ENCODE data around the gene MAD1L1. TPM values are rescaled to one million over a fixed set of nuclear protein-coding genes. Genes with fewer than 3 reads are reported as not detected.
A peak's percentile ranks its signal among the peaks of the same experiment; 100 is the strongest.

The MAD1L1 gene
- total RNA-seq, 1 donor from 2014 or later: 32.2 TPM

- no peak for DNase-seq (ENCODE audit: low spot score)
These were observed 10.0 kb upstream of the MAD1L1 start for GRCh38 chr7:2242541-2243429.

- DNase-seq (ENCODE audit: low spot score): peak; percentile 95
These were observed 9.1 kb upstream of the MAD1L1 start, which contains the start of the genes MRM2 and NUDT1 for GRCh38 chr7:2241580-2242540. MRM2 (minus strand) TSS chr7:2242205; CDS start chr7:2242169, 36 bp downstream. NUDT1 (plus strand) TSS chr7:2242226; CDS start chr7:2244575, 2,349 bp downstream.

- no peak for DNase-seq (ENCODE audit: low spot score)
These were observed 6.5 kb upstream of the MAD1L1 start for GRCh38 chr7:2239242-2239641.

GRCh38 chr7:2237109-2237602 lies 4.4 kb upstream of the MAD1L1 start:
- no peak for DNase-seq (ENCODE audit: low spot score)

GRCh38 chr7:2233926-2234325 lies 1.2 kb upstream of the MAD1L1 start:
- DNase-seq (ENCODE audit: low spot score): no peak

GRCh38 chr7:2231992-2232765 lies 566 bp downstream of the MAD1L1 start:
- DNase-seq (ENCODE audit: low spot score): no peak

- DNase-seq (ENCODE audit: low spot score): no peak
These were observed 1.9 kb downstream of the MAD1L1 start for GRCh38 chr7:2230882-2231281.

GRCh38 chr7:2230226-2230625 lies 2.5 kb downstream of the MAD1L1 start:
- DNase-seq (ENCODE audit: low spot score): no peak

- DNase-seq (ENCODE audit: low spot score): no peak
These were observed 3.3 kb downstream of the MAD1L1 start for GRCh38 chr7:2229467-2229866.

GRCh38 chr7:2228921-2229320 lies 3.8 kb downstream of the MAD1L1 start:
- no peak for DNase-seq (ENCODE audit: low spot score)

- no peak for DNase-seq (ENCODE audit: low spot score)
These were observed 5.0 kb downstream of the MAD1L1 start for GRCh38 chr7:2227699-2228098.

GRCh38 chr7:2225830-2226229 lies 6.9 kb downstream of the MAD1L1 start:
- no peak for DNase-seq (ENCODE audit: low spot score)

GRCh38 chr7:2225336-2225735 lies 7.4 kb downstream of the MAD1L1 start:
- DNase-seq (ENCODE audit: low spot score): no peak

- DNase-seq (ENCODE audit: low spot score): no peak
These were observed 7.8 kb downstream of the MAD1L1 start for GRCh38 chr7:2224934-2225333.

- no peak for DNase-seq (ENCODE audit: low spot score)
These were observed 8.2 kb downstream of the MAD1L1 start for GRCh38 chr7:2224491-2224928.

GRCh38 chr7:2223321-2223720 lies 9.4 kb downstream of the MAD1L1 start:
- no peak for DNase-seq (ENCODE audit: low spot score)

- no peak for DNase-seq (ENCODE audit: low spot score)
These were observed 10.2 kb downstream of the MAD1L1 start for GRCh38 chr7:2222516-2222915.

- DNase-seq (ENCODE audit: low spot score): no peak
These were observed 11.8 kb downstream of the MAD1L1 start for GRCh38 chr7:2220954-2221353.

- DNase-seq (ENCODE audit: low spot score): no peak
These were observed 12.2 kb downstream of the MAD1L1 start for GRCh38 chr7:2220506-2220905.

GRCh38 chr7:2220030-2220429 lies 12.7 kb downstream of the MAD1L1 start:
- DNase-seq (ENCODE audit: low spot score): no peak

GRCh38 chr7:2219606-2220005 lies 13.1 kb downstream of the MAD1L1 start:
- no peak for DNase-seq (ENCODE audit: low spot score)
